Measurements from ENCODE around the gene ZNF808. TPM values are rescaled to one million over a fixed set of nuclear protein-coding genes. Genes with fewer than 3 reads are reported as not detected.
A peak's percentile ranks its signal among the peaks of the same experiment; 100 is the strongest.
"Not testable (repeated sequence)": the region's sequence is repeated elsewhere in the genome, so short reads cannot be mapped to it uniquely, and the experiment has no call there.

ZNF808 gene
- total RNA-seq, 4 donors from 2014 or later: 3.4 to 12.9 (median 7.9) TPM

DNA sequence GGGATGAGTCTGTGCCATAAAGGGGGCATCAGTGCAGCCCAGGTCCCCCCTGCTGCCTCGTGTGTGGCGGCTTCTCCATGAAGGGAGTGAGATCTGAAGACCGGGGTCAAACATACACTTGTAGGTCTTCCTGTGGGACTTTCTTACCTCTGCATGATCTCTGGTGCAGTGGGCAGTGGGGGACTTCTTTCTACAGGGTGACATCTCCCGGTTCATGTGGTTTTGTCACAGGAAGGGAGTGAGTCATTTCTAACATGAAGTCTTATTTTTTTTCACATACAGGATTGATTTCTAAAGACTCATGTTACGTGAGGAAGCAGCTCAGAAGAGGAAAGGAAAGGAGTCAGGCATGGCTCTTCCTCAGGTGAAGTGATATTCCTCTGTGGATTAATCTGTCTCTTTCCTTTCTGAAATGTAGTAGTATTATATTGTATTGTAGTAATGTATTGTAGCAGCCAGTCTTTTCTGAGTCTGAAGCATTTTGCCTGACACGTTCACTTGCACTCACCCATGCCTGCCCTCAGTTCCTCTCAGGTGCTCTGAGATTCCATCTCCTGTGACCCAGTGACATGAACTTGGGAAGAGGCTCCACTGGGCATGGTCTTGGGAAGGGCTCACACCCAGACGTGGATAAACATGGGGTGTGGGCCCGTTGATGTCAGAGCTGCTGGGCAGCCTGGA lies 15.7 kb downstream of the ZNF808 start:
- peaks cover 5 to 44% of the 10 kb centered on the region in 2 donors for H3K36me3 ChIP-seq
- H3K4me1 ChIP-seq: no peaks in the 10 kb centered on the region
- H3K4me3 ChIP-seq: no peak overlapping the region
- no peak for TF ChIP-seq POLR2A (IDR thresholded peaks at IDR 0.05)
- TF ChIP-seq, protein P1, sequence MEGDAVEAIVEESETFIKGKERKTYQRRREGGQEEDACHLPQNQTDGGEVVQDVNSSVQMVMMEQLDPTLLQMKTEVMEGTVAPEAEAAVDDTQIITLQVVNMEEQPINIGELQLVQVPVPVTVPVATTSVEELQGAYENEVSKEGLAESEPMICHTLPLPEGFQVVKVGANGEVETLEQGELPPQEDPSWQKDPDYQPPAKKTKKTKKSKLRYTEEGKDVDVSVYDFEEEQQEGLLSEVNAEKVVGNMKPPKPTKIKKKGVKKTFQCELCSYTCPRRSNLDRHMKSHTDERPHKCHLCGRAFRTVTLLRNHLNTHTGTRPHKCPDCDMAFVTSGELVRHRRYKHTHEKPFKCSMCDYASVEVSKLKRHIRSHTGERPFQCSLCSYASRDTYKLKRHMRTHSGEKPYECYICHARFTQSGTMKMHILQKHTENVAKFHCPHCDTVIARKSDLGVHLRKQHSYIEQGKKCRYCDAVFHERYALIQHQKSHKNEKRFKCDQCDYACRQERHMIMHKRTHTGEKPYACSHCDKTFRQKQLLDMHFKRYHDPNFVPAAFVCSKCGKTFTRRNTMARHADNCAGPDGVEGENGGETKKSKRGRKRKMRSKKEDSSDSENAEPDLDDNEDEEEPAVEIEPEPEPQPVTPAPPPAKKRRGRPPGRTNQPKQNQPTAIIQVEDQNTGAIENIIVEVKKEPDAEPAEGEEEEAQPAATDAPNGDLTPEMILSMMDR (IDR thresholded peaks at IDR 0.05 in 4 of 5, conservative IDR thresholded peaks at IDR 0.05 in 1 of 5): no peak
- H3K9me3 ChIP-seq: no peaks in the 10 kb centered on the region
- intact Hi-C loops (cut with DNase I; ENCODE audit: low total_unique reads) (no loop called here), in situ Hi-C loops (cut with MboI; ENCODE audit: low sequenced_read_pairs in 4 of 4) (no loop called here)
- ATAC-seq: no peak
- H3K27ac ChIP-seq: no peak overlapping the region
- DNase-seq: no peak
- H3K27me3 ChIP-seq: no peaks in the 10 kb centered on the region

DNA sequence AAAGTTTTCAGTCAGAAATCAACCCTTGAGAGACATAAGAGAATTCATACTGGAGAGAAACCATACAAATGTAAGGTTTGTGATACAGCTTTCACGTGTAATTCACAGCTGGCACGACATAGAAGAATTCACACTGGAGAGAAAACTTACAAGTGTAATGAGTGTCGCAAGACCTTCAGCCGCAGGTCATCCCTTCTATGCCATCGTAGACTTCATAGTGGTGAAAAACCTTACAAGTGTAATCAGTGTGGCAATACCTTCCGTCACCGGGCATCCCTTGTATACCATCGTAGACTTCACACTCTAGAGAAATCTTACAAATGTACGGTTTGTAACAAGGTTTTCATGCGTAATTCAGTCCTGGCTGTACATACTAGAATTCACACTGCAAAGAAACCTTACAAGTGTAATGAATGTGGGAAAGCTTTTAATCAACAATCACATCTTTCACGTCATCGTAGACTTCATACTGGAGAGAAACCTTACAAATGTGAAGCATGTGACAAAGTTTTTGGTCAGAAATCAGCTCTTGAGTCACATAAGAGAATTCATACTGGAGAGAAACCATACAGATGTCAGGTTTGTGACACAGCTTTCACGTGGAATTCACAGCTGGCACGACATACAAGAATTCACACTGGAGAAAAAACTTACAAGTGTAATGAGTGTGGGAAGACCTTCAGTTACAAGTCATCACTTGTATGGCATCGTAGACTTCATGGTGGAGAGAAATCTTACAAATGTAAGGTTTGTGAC lies 26.9 kb downstream of the ZNF808 start:
- H3K9me3 ChIP-seq: peaks cover 7 to 70% (median 25%) of the 10 kb centered on the region in 3 donors
- no peak for ATAC-seq
- intact Hi-C loops (cut with DNase I; ENCODE audit: low total_unique reads): no loop called here

DNA sequence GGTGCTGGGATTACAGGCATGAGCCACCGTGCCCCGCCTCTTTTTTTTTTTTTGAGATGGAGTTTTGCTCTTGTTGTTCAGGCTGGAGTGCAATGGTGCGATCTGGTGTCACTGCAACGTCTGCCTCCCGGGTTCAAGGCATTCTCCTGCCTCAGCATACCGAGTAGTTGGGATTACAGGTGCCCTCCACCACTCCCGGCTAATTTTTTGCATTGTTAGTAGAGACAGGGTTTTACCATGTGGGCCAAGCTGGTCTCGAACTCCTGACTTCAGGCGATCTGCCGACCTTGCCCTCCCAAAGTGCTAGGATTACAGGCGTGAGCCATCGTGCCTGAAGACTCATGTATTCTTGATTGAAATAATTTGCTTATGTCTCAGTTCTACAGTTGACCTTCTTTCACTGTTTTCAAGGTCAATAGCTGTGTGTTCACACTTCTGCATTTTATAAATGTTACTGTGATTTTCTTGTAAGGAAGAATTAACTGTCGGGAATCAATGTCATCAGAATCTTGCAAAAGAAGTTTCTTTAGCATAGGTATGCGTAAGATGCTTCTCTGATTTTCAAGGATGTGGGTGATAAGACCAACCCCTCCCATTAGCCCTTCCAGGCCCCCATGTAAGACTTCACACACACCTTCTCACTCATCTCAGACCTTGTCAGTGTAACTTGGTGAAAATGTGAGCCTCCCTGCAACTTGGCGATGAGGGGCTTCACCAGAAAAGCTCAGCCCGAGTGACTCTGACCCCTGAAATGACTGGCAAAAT lies 29.9 kb downstream of the ZNF808 start:
- in situ Hi-C loops (cut with MboI; ENCODE audit: low sequenced_read_pairs in 4 of 4): no loop called here
- intact Hi-C loops (cut with DNase I; ENCODE audit: low total_unique reads): no loop called here

More for the DNA sequence above, 26.9 kb downstream of the ZNF808 start:
- H3K36me3 ChIP-seq: peaks cover 20 to 94% of the 10 kb centered on the region in 2 donors
- DNase-seq: no peak
- H3K27me3 ChIP-seq: no peaks in the 10 kb centered on the region
- no peak for TF ChIP-seq POLR2A (IDR thresholded peaks at IDR 0.05)
- TF ChIP-seq, protein P1 (IDR thresholded peaks at IDR 0.05 in 4 of 5, conservative IDR thresholded peaks at IDR 0.05 in 1 of 5): no peak
- in situ Hi-C loops (cut with MboI; ENCODE audit: low sequenced_read_pairs in 4 of 4): no loop called here
- no peak overlapping the region for H3K27ac ChIP-seq
- H3K4me1 ChIP-seq: no peaks in the 10 kb centered on the region
- peak overlapping the region in 1 of 4 donors; percentile 24 for H3K4me3 ChIP-seq

DNA sequence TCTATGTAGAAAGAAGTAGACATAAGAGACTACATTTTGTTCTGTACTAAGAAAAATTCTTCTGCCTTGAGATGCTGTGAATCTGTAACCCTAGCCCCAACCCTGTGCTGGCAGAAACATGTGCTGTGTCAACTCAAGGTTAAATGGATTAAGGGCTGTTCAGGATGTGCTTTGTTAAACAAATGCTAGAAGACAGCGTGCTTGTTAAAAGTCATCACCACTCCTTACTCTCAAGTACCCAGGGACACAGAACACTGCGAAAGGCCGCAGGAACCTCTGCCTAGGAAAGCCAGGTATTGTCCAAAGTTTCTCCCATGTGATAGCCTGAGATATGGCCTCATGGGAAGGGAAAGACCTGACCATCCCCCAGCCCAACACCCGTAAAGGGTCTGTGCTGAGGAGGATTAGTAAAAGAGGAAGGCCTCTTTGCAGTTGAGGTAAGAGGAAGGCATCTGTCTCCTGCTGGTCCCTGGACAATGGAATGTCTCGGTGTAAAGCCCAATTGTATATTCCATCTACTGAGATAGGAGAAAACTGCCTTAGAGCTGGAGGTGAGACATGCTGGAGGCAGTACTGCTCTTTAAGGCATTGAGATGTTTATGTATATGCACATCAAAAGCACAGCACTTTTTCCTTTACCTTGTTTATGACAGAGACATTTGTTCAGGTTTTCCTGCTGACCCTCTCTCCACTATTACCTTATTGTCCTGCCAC lies 31.4 kb downstream of the ZNF808 start:
- H3K27me3 ChIP-seq; intact Hi-C loops (cut with DNase I; ENCODE audit: low total_unique reads); in situ Hi-C loops (cut with MboI; ENCODE audit: low sequenced_read_pairs in 4 of 4); DNase-seq; H3K4me1 ChIP-seq; ATAC-seq; H3K27ac ChIP-seq: not testable (repeated sequence)
- peaks cover 0 to 58% (median 19%) of the 10 kb centered on the region in 3 donors for H3K9me3 ChIP-seq
- H3K4me3 ChIP-seq: peak overlapping the region in 1 of 4 donors; percentile 19
- peaks cover 12 to 72% of the 10 kb centered on the region in 2 donors for H3K36me3 ChIP-seq

More for the DNA sequence above, 29.9 kb downstream of the ZNF808 start:
- TF ChIP-seq, protein P1 (IDR thresholded peaks at IDR 0.05 in 4 of 5, conservative IDR thresholded peaks at IDR 0.05 in 1 of 5): no peak
- no peak for TF ChIP-seq POLR2A (IDR thresholded peaks at IDR 0.05)
- H3K9me3 ChIP-seq: peaks cover 7 to 71% (median 24%) of the 10 kb centered on the region in 3 donors
- peaks cover 14 to 79% of the 10 kb centered on the region in 2 donors for H3K36me3 ChIP-seq
- no peaks in the 10 kb centered on the region for H3K4me1 ChIP-seq
- no peak overlapping the region for H3K27ac ChIP-seq
- no peak for DNase-seq
- no peak for ATAC-seq
- no peak overlapping the region for H3K4me3 ChIP-seq
- H3K27me3 ChIP-seq: no peaks in the 10 kb centered on the region

DNA sequence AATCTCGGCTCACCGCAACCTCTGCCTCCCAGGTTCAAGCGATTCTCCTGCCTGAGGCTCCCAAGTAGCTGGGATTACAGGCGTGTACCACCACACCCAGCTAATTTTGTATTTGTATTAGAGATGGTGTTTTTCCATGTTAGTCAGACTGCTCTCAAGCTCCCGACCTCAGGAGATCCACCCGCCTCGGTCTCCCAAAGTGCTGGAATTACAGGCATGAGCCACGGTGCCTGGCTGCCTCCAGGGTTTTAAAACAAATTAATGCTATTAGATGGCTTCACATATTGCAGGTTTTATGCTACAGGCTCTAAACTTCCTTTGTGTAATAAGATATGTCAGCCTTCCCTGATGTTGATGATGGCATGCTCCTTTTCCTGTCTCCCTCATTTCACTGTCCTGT lies 34.1 kb downstream of the ZNF808 start:
- intact Hi-C loops (cut with DNase I; ENCODE audit: low total_unique reads); ATAC-seq; in situ Hi-C loops (cut with MboI; ENCODE audit: low sequenced_read_pairs in 4 of 4); H3K27ac ChIP-seq; H3K4me1 ChIP-seq; DNase-seq; H3K4me3 ChIP-seq; H3K27me3 ChIP-seq: not testable (repeated sequence)
- H3K9me3 ChIP-seq: peaks cover 0 to 31% (median 0%) of the 10 kb centered on the region in 3 donors
- peaks cover 0 to 56% of the 10 kb centered on the region in 2 donors for H3K36me3 ChIP-seq
